ENCODE measurements around the gene BOLA2B.

GRCh38 chr16:30149250-30149930, 44.1 kb downstream of the BOLA2B start:
- TF ChIP-seq CTCF (IDR thresholded peaks at IDR 0.05) (no peak), POLR2A (IDR thresholded peaks at IDR 0.05) (no peak)
